ENCODE results near the gene BCAT1. TPM values are rescaled to one million over a fixed set of nuclear protein-coding genes. Genes with fewer than 3 reads are reported as not detected.

The BCAT1 gene
- total RNA-seq, 1 experiment from 2014 or later: 5.8 TPM

- Histone ChIP-seq H3K4me3 (ENCODE audit: low read depth in 2 of 2, low read length in 2 of 2) (no peak overlapping the region), H3K9me3 (ENCODE audit: control insufficient read depth, insufficient read depth, low read depth, low read length) (no peaks in the 10 kb centered on the region), H3K27me3 (ENCODE audit: control insufficient read depth, insufficient read depth, low read length) (no peaks in the 10 kb centered on the region), H3K4me1 (ENCODE audit: control insufficient read depth, insufficient read depth, low read length) (no peaks in the 10 kb centered on the region), H3K27ac (ENCODE audit: low read length) (no peak overlapping the region), H3K36me3 (ENCODE audit: control insufficient read depth, insufficient read depth, low read length) (no peaks in the 10 kb centered on the region)
- no TSS peak for BruUV-seq (replicated peaks)
- ATAC-seq: no peak
- in situ Hi-C loops (cut with HindIII; ENCODE audit: low pct_unique_long_range_greater_than_20kb, low sequenced_read_pairs): no loop called here
- DNase-seq (ENCODE audit: low read depth, low spot score): no peak
- TF ChIP-seq POLR2AphosphoS5 (IDR thresholded peaks at IDR 0.05; ENCODE audit: low read depth, low read length) (no peak), CTCF (IDR thresholded peaks at IDR 0.05) (no peak), SIN3A (IDR thresholded peaks at IDR 0.05; ENCODE audit: borderline replicate concordance, insufficient read depth, low read depth, low read length) (no peak), TCF7L2 (IDR thresholded peaks at IDR 0.05; ENCODE audit: low read depth, low read length) (no peak), REST (IDR thresholded peaks at IDR 0.05; ENCODE audit: insufficient read depth in 1 of 2, low read depth in 2 of 2, low read length in 1 of 2) (no peak)
- intact Hi-C loops (cut with micrococcal nuclease; ENCODE audit: unreplicated experiment): no loop called here
- ChIA-PET POLR2A (no interaction called here), CTCF (no interaction called here)
Measured at GRCh38 chr12:24820872-24821271, 128.0 kb downstream of the BCAT1 start.

GRCh38 chr12:24818351-24818750 lies 130.6 kb downstream of the BCAT1 start:
- ATAC-seq (no peak), DNase-seq (ENCODE audit: low read depth, low spot score) (no peak)
- Histone ChIP-seq H3K27ac (ENCODE audit: low read length) (no peak overlapping the region), H3K4me3 (ENCODE audit: low read depth in 2 of 2, low read length in 2 of 2) (no peak overlapping the region), H3K27me3 (ENCODE audit: control insufficient read depth, insufficient read depth, low read length) (no peaks in the 10 kb centered on the region), H3K4me1 (ENCODE audit: control insufficient read depth, insufficient read depth, low read length) (no peaks in the 10 kb centered on the region), H3K9me3 (ENCODE audit: control insufficient read depth, insufficient read depth, low read depth, low read length) (no peaks in the 10 kb centered on the region), H3K36me3 (ENCODE audit: control insufficient read depth, insufficient read depth, low read length) (no peaks in the 10 kb centered on the region)
- TF ChIP-seq REST (IDR thresholded peaks at IDR 0.05; ENCODE audit: insufficient read depth in 1 of 2, low read depth in 2 of 2, low read length in 1 of 2): no peak
- TF ChIP-seq POLR2AphosphoS5 (IDR thresholded peaks at IDR 0.05; ENCODE audit: low read depth, low read length): no peak
- no peak for TF ChIP-seq SIN3A (IDR thresholded peaks at IDR 0.05; ENCODE audit: borderline replicate concordance, insufficient read depth, low read depth, low read length)
- TF ChIP-seq TCF7L2 (IDR thresholded peaks at IDR 0.05; ENCODE audit: low read depth, low read length): no peak
- CTCF ChIA-PET: no interaction called here
- intact Hi-C loops (cut with micrococcal nuclease; ENCODE audit: unreplicated experiment) (no loop called here), in situ Hi-C loops (cut with HindIII; ENCODE audit: low pct_unique_long_range_greater_than_20kb, low sequenced_read_pairs) (no loop called here)
- POLR2A ChIA-PET: no interaction called here
- BruUV-seq (replicated peaks): no TSS peak
